SK-N-SH (cell line): Measurements from ENCODE around the gene MRPL27. TPM values are rescaled to one million over a fixed set of nuclear protein-coding genes. Genes with fewer than 3 reads are reported as not detected.

Experiments
- CTCF ChIA-PET: fragments of 300-600, 350-600 bp; formaldehyde crosslinking; extraction: SDS; loops from one replicate; lab custom pipeline; 2021; lab: Yijun Ruan, JAX
- POLR2A ChIA-PET: fragments of 350-600 bp; sonication (Branson Sonifier 250); formaldehyde crosslinking; extraction: SDS; loops from one replicate; lab custom pipeline; 2020; ENCODE audit warnings: antibody characterized with exemption, inconsistent platforms; lab: Yijun Ruan, JAX
- DNase-seq: peaks from one replicate; pipeline ENCODE4 v3.0.0; 2012
- H2AFZ ChIP-seq: fragments of 200-600 bp; sonication (generic); 2 replicates; pipeline ENCODE4 v1.8.1; 2016; ENCODE audit warnings: antibody characterized with exemption, mild to moderate bottlenecking, low read depth
- H3F3A ChIP-seq: fragments of 200-600 bp; sonication (generic); replicated peaks from 2 replicates; pipeline ENCODE3; 2016; ENCODE audit warnings: antibody characterized with exemption, mild to moderate bottlenecking; ENCODE audit not compliant: insufficient read depth
- H3K27ac ChIP-seq, 2 experiments: fragments of 200-500 bp in 1 of 2; fragments of 200-600 bp in 1 of 2; sonication (Bioruptor generic) in 1 of 2; sonication (generic), shearing (Covaris generic) in 1 of 2; 2 replicates each; pipeline versions ENCODE4 v1.5.1 to v1.6.1; 2014 to 2016; ENCODE audit warnings: low read depth in 2 of 2, inconsistent platforms in 1 of 2, low read length in 1 of 2, mild to moderate bottlenecking in 1 of 2, mixed read lengths in 1 of 2
- H3K27me3 ChIP-seq: fragments of 200-600 bp; sonication (generic), shearing (Covaris generic); 2 replicates; pipeline ENCODE4 v1.6.1; 2016; ENCODE audit warnings: mixed run types; ENCODE audit not compliant: insufficient read depth
- H3K36me3 ChIP-seq, 2 experiments: fragments of 200-500 bp in 1 of 2; fragments of 200-600 bp in 1 of 2; sonication (Bioruptor generic) in 1 of 2; sonication (generic) in 1 of 2; replicated peaks in 1 of 2; 2 replicates each; pipeline versions ENCODE3 to v1.5.1; 2014 to 2016; ENCODE audit warnings: low read length in 1 of 2, mild to moderate bottlenecking in 1 of 2; ENCODE audit not compliant: insufficient read depth in 2 of 2, control insufficient read depth in 1 of 2
- H3K4me1 ChIP-seq, 2 experiments: fragments of 200-500 bp in 1 of 2; fragments of 200-600 bp in 1 of 2; sonication (Bioruptor generic) in 1 of 2; sonication (generic), shearing (Covaris generic) in 1 of 2; 2 replicates each; pipeline versions ENCODE4 v1.5.1 to v1.6.1; 2014 to 2016; ENCODE audit warnings: low read depth in 1 of 2, low read length in 1 of 2, mixed run types in 1 of 2; ENCODE audit not compliant: insufficient read depth in 2 of 2, control insufficient read depth in 1 of 2
- H3K4me2 ChIP-seq: fragments of 200-600 bp; sonication (generic), shearing (Covaris generic); 2 replicates; pipeline ENCODE4 v1.6.1; 2017; ENCODE audit warnings: mixed run types
- H3K4me3 ChIP-seq, 2 experiments: fragments of 200-500 bp in 1 of 2; fragments of 200-600 bp in 1 of 2; sonication (Bioruptor generic) in 1 of 2; sonication (generic), shearing (Covaris generic) in 1 of 2; 2 replicates each; pipeline versions ENCODE4 v1.5.1 to v1.8.1; 2014 to 2016; ENCODE audit warnings: low read depth in 2 of 2, inconsistent platforms in 1 of 2, low read length in 1 of 2, mild to moderate bottlenecking in 1 of 2, mixed read lengths in 1 of 2, moderate library complexity in 1 of 2
- H3K79me2 ChIP-seq: fragments of 200-600 bp; sonication (generic); 2 replicates; pipeline ENCODE4 v1.8.1; 2017; ENCODE audit warnings: mild to moderate bottlenecking; ENCODE audit not compliant: insufficient read depth
- H3K9ac ChIP-seq: fragments of 200-600 bp; sonication (generic); 2 replicates; pipeline ENCODE4 v1.6.1; 2017; ENCODE audit warnings: mixed run types
- H3K9me2 ChIP-seq: fragments of 200-600 bp; sonication (generic); 2 replicates; pipeline ENCODE4 v1.6.1; 2017; ENCODE audit warnings: mixed run types
- H3K9me3 ChIP-seq: fragments of 200-600 bp; sonication (generic); 2 replicates; pipeline ENCODE4 v1.6.1; 2017; ENCODE audit warnings: mixed run types, mild to moderate bottlenecking, moderate library complexity
- H4K20me1 ChIP-seq: fragments of 200-600 bp; sonication (generic); 2 replicates; pipeline ENCODE4 v1.6.1; 2017; ENCODE audit warnings: mild to moderate bottlenecking, mixed run types; ENCODE audit not compliant: insufficient read depth
- CTCF ChIP-seq: fragments of 200-600 bp; sonication (generic); IDR thresholded peaks from 2 replicates; pipeline ENCODE4 v1.6.1; 2017; ENCODE audit warnings: antibody characterized with exemption, mild to moderate bottlenecking, moderate library complexity
- PBX3 ChIP-seq: IDR thresholded peaks from 2 replicates; pipeline ENCODE4; 2012
- POLR2AphosphoS5 ChIP-seq: IDR thresholded peaks from 2 replicates; pipeline ENCODE4 v1.6.1; 2012; ENCODE audit warnings: low read depth, low read length
- WGBS: methylation state at CpG from one replicate; pipeline ENCODE4 v1.1.6; 2017; ENCODE audit warnings: low lambda C conversion rate; 5-methylcytosine and 5-hydroxymethylcytosine counted together
- polyA plus RNA-seq, 3 experiments: library from polyadenylated mRNA; depleted of rRNA; stranded (reverse); fragments of >200 nt; gene quantifications; 2 replicates each; pipeline ENCODE4 v1.2.3, GENCODE V29; 2012
- TF ChIP-seq, protein P1 (sequence below): IDR thresholded peaks from 2 replicates; pipeline ENCODE4 v1.6.1; 2012; ENCODE audit warnings: mild to moderate bottlenecking, low read depth, low read length, moderate library complexity

MRPL27 gene
- polyA plus RNA-seq, 1 of the 3 experiments (the other 2 are of a cell fraction), result 266 TPM

GRCh38 chr17:50380369-50381259 is 7.6 kb upstream of the MRPL27 start:
- Histone ChIP-seq H3K4me2 (no peak overlapping the region), H3K9me3 (no peaks in the 10 kb centered on the region), H3K4me1 (peaks cover 0 to 9% of the 10 kb centered on the region in 2 experiments; a peak in 1 of 4 replicates), H3K27ac (no peak overlapping the region; a peak in 1 of 4 replicates), H3K9me2 (no peaks in the 10 kb centered on the region), H4K20me1 (no peaks in the 10 kb centered on the region), H3K27me3 (no peaks in the 10 kb centered on the region), H3F3A (peaks cover 34% of the 10 kb centered on the region), H3K4me3 (no peak overlapping the region), H3K79me2 (no peaks in the 10 kb centered on the region; the same call in 1 of the 2 replicates), H3K36me3 (peaks cover 44 to 70% of the 10 kb centered on the region in 2 experiments), H3K9ac (no peak overlapping the region), H2AFZ (no peak overlapping the region)
- POLR2A ChIA-PET, result interaction anchor here (1.0 to 2.7 kb wide), 3 partner anchors 9 to 17 kb away, joined by 3 to 12 read pairs (median 3); partner anchors contain the start of gene LRRC59
- WGBS, result 90% methylated on average over 13 of the region's 13 CpGs
- TF ChIP-seq POLR2AphosphoS5, result peak; percentile 34; the same call in 1 of the 2 replicates
- TF ChIP-seq, protein P1, sequence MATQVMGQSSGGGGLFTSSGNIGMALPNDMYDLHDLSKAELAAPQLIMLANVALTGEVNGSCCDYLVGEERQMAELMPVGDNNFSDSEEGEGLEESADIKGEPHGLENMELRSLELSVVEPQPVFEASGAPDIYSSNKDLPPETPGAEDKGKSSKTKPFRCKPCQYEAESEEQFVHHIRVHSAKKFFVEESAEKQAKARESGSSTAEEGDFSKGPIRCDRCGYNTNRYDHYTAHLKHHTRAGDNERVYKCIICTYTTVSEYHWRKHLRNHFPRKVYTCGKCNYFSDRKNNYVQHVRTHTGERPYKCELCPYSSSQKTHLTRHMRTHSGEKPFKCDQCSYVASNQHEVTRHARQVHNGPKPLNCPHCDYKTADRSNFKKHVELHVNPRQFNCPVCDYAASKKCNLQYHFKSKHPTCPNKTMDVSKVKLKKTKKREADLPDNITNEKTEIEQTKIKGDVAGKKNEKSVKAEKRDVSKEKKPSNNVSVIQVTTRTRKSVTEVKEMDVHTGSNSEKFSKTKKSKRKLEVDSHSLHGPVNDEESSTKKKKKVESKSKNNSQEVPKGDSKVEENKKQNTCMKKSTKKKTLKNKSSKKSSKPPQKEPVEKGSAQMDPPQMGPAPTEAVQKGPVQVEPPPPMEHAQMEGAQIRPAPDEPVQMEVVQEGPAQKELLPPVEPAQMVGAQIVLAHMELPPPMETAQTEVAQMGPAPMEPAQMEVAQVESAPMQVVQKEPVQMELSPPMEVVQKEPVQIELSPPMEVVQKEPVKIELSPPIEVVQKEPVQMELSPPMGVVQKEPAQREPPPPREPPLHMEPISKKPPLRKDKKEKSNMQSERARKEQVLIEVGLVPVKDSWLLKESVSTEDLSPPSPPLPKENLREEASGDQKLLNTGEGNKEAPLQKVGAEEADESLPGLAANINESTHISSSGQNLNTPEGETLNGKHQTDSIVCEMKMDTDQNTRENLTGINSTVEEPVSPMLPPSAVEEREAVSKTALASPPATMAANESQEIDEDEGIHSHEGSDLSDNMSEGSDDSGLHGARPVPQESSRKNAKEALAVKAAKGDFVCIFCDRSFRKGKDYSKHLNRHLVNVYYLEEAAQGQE, result no peak
- TF ChIP-seq CTCF, result peak; percentile 28
- peak; percentile 3; the same call in 1 of the 2 replicates for TF ChIP-seq PBX3
- CTCF ChIA-PET, result interaction anchor here (0.8 to 3.0 kb wide), 12 partner anchors 11 to 180 kb away, joined by 3 to 27 read pairs (median 4); partner anchors contain the start of gene LRRC59
- no peak for DNase-seq
